ENCODE data around the gene CLIP4. TPM values are rescaled to one million over a fixed set of nuclear protein-coding genes. Genes with fewer than 3 reads are reported as not detected.
A peak's percentile ranks its signal among the peaks of the same experiment; 100 is the strongest.

The CLIP4 gene
- total and polyA plus RNA-seq, 10 of the 15 experiments (the other 5 are each of a cell fraction or from before 2014, with no cell fraction given): 5.5 to 34.9 (median 16.8) TPM

DNA sequence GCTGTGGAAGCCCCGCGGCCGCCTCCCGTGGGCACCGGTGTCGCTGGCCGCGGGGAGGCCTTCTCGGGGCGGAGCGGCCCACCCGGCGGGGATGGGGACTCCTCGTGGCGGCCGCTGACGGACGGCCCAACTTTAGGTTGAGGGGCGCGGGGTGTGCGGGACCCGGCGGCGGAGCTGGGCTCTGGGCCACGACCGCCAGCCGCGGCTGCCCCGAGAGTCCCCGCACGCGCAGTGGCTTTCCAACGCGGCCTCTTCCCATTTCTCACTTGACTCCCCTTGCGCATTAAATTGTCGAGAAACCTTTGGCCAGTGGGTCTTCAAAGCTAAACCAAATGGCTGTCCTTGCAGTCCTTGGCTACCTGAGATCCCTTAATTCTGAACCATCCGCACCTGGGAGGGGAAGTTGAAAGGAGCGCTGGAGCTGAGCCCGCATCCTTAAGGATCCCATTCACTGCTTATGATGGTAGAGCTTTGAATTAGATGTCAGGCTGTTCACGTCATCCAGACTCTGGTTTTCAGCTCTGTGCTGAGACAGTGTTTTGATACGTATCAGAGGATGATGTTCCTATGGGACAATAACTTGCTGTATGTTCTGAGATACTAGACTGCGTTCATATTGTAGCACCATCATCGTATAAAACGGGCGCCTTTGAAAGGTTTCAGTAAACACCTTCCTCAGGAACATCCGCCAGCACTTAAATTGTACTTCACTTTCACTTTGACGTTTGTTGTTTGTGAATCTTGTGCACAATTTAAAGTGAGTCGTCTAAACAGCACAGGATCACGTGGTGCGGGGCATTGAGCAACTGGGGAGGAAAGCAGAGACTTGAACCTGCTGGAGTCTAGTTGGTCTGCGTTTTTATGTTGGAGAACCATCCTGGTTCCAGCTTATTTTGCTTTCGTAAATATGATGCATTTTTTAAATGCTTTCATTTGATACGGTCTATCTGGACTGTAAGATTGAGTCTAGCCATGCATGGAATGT lies 874 bp downstream of the CLIP4 start (continued):
- TF ChIP-seq ZBTB11 (CRISPR knock-in tag; IDR thresholded peaks at IDR 0.05): no peak
- no peak for TF ChIP-seq PRDM15 (CRISPR knock-in tag; IDR thresholded peaks at IDR 0.05)
- TF ChIP-seq RUNX3 (IDR thresholded peaks at IDR 0.05; ENCODE audit: low read length): no peak
- TF ChIP-seq NBN (IDR thresholded peaks at IDR 0.05): 0 out of 2 replicates have a peak, but pooled peaks have one; percentile 47
- TF ChIP-seq BRCA1 (IDR thresholded peaks at IDR 0.05; ENCODE audit: low read depth, low read length): no peak
- no peak for TF ChIP-seq HCFC1 (IDR thresholded peaks at IDR 0.05; ENCODE audit: low read length)
- no peak for TF ChIP-seq FOXM1 (IDR thresholded peaks at IDR 0.05; ENCODE audit: low read depth, low read length)
- peak; percentile 83 for TF ChIP-seq USF2 (IDR thresholded peaks at IDR 0.05; ENCODE audit: borderline replicate concordance, low read depth, low read length)
- peak; percentile 71; the same call in 1 of the 2 replicates for TF ChIP-seq ATF3 (IDR thresholded peaks at IDR 0.05; ENCODE audit: borderline replicate concordance, extremely low read depth, low read depth, low read length)
- no peak for TF ChIP-seq TCF3 (IDR thresholded peaks at IDR 0.05; ENCODE audit: borderline replicate concordance, insufficient read depth, low read depth, low read length)
- TF ChIP-seq, protein P1, sequence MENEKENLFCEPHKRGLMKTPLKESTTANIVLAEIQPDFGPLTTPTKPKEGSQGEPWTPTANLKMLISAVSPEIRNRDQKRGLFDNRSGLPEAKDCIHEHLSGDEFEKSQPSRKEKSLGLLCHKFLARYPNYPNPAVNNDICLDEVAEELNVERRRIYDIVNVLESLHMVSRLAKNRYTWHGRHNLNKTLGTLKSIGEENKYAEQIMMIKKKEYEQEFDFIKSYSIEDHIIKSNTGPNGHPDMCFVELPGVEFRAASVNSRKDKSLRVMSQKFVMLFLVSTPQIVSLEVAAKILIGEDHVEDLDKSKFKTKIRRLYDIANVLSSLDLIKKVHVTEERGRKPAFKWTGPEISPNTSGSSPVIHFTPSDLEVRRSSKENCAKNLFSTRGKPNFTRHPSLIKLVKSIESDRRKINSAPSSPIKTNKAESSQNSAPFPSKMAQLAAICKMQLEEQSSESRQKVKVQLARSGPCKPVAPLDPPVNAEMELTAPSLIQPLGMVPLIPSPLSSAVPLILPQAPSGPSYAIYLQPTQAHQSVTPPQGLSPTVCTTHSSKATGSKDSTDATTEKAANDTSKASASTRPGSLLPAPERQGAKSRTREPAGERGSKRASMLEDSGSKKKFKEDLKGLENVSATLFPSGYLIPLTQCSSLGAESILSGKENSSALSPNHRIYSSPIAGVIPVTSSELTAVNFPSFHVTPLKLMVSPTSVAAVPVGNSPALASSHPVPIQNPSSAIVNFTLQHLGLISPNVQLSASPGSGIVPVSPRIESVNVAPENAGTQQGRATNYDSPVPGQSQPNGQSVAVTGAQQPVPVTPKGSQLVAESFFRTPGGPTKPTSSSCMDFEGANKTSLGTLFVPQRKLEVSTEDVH (IDR thresholded peaks at IDR 0.05; ENCODE audit: low read depth, partially characterized antibody): peak; percentile 45
- no peak for TF ChIP-seq ZZZ3 (IDR thresholded peaks at IDR 0.05; ENCODE audit: control insufficient read depth, insufficient read length, low read depth)
- peak; percentile 48 to 61; a peak in 2 of 4 replicates for TF ChIP-seq IKZF2 (IDR thresholded peaks at IDR 0.05)
- peak; percentile 96 for TF ChIP-seq RAD51 (IDR thresholded peaks at IDR 0.05)
- TF ChIP-seq MEF2A (IDR thresholded peaks at IDR 0.05; ENCODE audit: insufficient read depth, low read depth, low read length): 0 out of 2 replicates have a peak, but pooled peaks have one; percentile 9
- no peak for TF ChIP-seq ZBED1 (IDR thresholded peaks at IDR 0.05; ENCODE audit: borderline replicate concordance)
- peak; percentile 43 for TF ChIP-seq IKZF1 (conservative IDR thresholded peaks at IDR 0.05)

Measured in GM12878 (cell line).